ENCODE measurements around the gene TULP4.

DNA sequence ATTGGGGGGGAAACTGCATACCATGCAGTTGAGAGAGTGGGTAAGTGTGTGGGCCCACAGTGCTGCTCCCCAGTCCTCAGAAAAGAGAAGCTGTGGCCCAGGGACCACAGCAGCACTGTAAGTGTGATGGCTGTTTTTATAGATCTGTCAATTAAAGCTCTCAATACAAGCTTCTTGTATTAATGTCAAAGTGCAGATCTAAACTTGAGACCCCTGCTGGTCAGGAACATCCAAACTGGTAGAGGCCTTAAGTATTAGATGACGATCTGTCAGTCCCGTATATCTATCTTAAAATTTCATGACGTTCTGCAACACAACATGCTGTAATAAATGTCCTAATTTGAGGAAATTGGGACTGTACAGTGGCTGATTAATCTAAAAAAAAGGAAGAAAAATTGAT, 74.8 kb downstream of the TULP4 start:
- TF ChIP-seq CTCF (conservative IDR thresholded peaks at IDR 0.05 in 1 of 2, IDR thresholded peaks at IDR 0.05 in 1 of 2; ENCODE audit: extremely low read depth in 1 of 2, insufficient read depth in 1 of 2, low read depth in 1 of 2, low read length in 2 of 2) (peak in 1 of 2 donors; percentile 8), EZH2 (IDR thresholded peaks at IDR 0.05; ENCODE audit: borderline replicate concordance, low read length) (no peak)
